Panc1 (cell line): ENCODE results near the gene EML1.

Source experiments
- CTCF ChIP-seq: fragments of 450-650 bp; IDR thresholded peaks from 2 replicates; pipeline ENCODE4 v1.5.1; 2017; ENCODE audit warnings: mild to moderate bottlenecking
- POLR2AphosphoS5 ChIP-seq: IDR thresholded peaks from 2 replicates; pipeline ENCODE4 v1.6.1; 2012; ENCODE audit warnings: mild to moderate bottlenecking, low read depth, low read length, moderate library complexity
- REST ChIP-seq, 2 experiments: IDR thresholded peaks; 2 replicates each; pipeline ENCODE4 v1.6.1; 2011 to 2012; ENCODE audit warnings: low read depth in 2 of 2, control low read depth in 1 of 2, low read length in 1 of 2, mild to moderate bottlenecking in 1 of 2, moderate library complexity in 1 of 2; ENCODE audit not compliant: insufficient read depth in 1 of 2
- SIN3A ChIP-seq: IDR thresholded peaks from 2 replicates; pipeline ENCODE4 v1.6.1; 2012; ENCODE audit warnings: low read depth, mild to moderate bottlenecking, low read length, moderate library complexity, borderline replicate concordance; ENCODE audit not compliant: insufficient read depth
- TCF7L2 ChIP-seq: IDR thresholded peaks from 2 replicates; pipeline ENCODE4 v1.6.1; 2011; ENCODE audit warnings: mild to moderate bottlenecking, low read depth, low read length, inconsistent platforms

- TF ChIP-seq REST (IDR thresholded peaks at IDR 0.05; ENCODE audit: insufficient read depth in 1 of 2, low read depth in 2 of 2, low read length in 1 of 2): no peak
- no peak for TF ChIP-seq CTCF
- no peak for TF ChIP-seq TCF7L2
- TF ChIP-seq POLR2AphosphoS5: no peak
- TF ChIP-seq SIN3A: no peak
Observed at GRCh38 chr14:99887407-99887806, 94.2 kb downstream of the EML1 start.
